SK-MEL-5 (cell line): ENCODE measurements around the gene TACSTD2. TPM values are rescaled to one million over a fixed set of nuclear protein-coding genes. Genes with fewer than 3 reads are reported as not detected.
"Not testable (repeated sequence)": the region's sequence is repeated elsewhere in the genome, so short reads cannot be mapped to it uniquely, and the experiment has no call there.

Experiments used
- DNase-seq: peaks from one replicate; pipeline ENCODE4 v3.0.0-alpha.2; 2016; ENCODE audit warnings: low read depth, low spot score
- in situ Hi-C: cut with HindIII; loops from 2 replicates; pipeline ENCODE4 v1.10.0; 2016; ENCODE audit warnings: low sequenced_read_pairs, high pct_unique_total_duplicates, low pct_unique_long_range_greater_than_20kb
- total RNA-seq: library from RNA; depleted of rRNA; stranded (reverse); fragments of >200 nt; shearing (Covaris generic); gene quantifications from 2 replicates; pipeline ENCODE4 v1.2.3, GENCODE V29; 2014; rRNA removed

TACSTD2 gene
- total RNA-seq, 1 experiment from 2014 or later = not detected

DNA sequence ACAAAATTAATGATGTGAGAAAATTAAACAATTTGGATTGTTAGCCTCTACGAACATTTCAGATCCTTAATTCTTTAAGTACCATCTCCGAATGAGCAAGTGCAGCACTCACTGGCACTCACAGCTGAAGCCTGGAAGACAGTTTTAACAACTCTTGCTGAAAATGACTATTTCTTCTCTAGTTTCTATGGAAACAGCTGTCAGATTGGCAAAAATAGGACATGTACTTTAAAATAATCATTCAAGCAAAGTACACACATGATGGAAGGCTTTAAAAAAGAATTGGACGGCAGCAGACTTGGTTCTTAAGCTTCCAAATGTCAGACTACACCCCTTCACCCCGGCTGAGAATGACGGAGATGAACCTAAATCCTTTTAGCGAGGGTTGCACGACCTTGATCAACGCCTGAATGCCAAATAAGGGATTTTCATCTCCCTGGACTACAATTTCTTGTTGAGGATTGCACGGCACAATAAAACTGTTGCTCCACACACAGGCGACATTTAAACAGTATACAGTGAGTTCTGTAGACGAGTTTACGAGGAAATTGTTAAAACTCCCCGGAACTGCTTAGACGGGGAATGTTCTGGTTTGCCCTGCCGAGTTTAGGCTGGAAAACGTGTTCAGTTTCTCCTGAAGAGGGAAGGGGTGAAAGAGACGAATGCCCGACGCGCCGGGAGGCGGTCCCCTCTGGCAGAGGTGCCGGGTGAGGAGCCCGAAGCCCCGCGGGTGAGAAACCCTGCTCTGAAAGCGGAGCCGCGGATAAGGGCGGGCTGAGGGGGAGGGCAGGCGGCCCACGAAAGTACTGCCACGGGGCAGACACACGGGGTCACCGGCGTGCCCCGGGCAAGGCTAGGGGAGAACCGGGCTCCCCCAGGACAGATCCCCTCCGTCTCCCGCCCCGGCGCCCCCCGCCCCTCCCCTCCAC, 31.2 kb downstream of the TACSTD2 start:
- in situ Hi-C loops = no loop called here
- peak; percentile 75 for DNase-seq

GRCh38 chr1:58543260-58543659, 33.8 kb downstream of the TACSTD2 start:
- in situ Hi-C loops = no loop called here
- DNase-seq = no peak

DNA sequence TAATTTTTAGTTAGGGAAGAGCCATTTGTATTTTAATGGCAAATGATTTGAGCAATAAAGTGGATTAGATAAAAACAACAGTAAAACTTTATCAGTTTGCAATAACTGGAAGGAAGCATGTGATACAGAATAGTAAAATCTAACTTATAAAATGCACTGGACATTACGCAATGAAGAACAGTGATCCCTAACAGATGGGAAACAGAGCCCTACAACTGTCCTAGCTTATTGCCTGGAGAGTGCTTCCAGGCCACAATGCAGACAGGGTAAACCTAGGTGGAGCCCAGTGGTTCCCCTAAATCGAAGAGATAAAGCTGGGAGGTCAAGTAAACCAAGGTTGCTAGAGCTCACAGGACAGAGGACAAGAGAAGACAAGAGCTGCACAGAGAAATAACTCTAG, 37.5 kb downstream of the TACSTD2 start:
- DNase-seq = no peak

DNA sequence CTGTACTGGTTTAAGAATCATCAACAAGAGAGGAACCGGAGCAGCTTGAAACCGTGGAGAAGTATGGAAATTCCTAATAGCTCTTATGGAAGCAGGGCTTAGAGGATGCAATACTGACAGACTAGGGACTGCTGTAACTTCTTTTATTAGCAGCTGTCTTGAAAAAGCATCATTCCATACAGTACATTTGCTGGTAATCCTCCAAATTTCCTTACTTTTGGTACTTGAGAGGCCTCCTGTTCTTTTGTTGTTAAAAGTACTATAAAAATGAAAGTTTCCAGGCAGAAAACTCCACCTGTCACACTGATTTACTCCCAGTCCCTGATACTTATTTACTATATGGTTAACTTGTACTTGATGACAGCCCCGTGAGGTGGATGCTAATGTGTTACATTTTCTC, 38.2 kb downstream of the TACSTD2 start:
- in situ Hi-C loops = no loop called here
- DNase-seq = no peak

More for the DNA sequence above, 37.5 kb downstream of the TACSTD2 start:
- in situ Hi-C loops = no loop called here

DNA sequence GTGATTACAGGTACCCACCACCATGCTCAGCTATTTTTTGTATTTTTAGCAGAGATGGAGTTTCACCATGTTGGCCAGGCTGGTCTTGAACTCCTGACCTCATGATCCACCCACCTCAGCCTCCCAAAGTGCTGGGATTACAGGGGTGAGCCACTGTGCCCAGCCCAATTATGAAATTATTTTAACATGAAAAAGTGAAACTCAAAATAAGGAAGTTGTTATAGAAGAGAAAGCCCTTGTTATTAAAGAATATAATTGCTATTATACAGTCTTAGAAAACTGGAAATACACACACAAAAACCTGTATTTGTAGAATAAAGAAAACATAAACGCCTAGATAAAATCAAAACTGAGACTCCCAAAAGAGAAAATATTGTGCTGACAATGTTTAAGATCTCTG, 45.2 kb downstream of the TACSTD2 start:
- in situ Hi-C loops, DNase-seq: not testable (repeated sequence)

GRCh38 chr1:58529284-58529683, 47.8 kb downstream of the TACSTD2 start:
- in situ Hi-C loops = no loop called here

DNA sequence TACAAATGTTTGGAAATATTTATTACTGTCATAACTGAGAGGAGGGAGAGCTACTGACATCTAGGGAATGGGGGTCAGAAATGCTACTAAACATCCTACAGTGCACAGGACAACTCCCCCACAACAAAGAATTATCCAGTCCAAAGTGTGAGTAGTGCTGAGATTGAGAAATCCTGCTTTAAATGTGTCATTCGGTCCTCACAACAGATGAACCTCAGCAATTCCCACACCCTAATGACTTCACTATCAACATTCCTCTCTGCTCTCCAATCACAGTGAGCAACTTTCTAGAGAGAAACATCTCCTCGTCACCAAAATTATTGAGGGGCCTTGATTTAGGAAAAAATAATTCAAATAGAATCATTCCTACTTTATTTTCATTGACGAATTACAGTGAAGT, 48.5 kb downstream of the TACSTD2 start:
- no peak for DNase-seq
- in situ Hi-C loops = no loop called here

More at GRCh38 chr1:58529284-58529683, 47.8 kb downstream of the TACSTD2 start:
- no peak for DNase-seq

Other genes with a start within 250 kb of the TACSTD2 start
- gene OMA1, start 30.5 kb downstream of the TACSTD2 start, total RNA-seq = 45.5 and 51.2 TPM in 2 replicates
- 21.5 and 22.1 TPM in 2 replicates for gene MYSM1, start 122.8 kb upstream of the TACSTD2 start, total RNA-seq
- gene JUN, start 206.8 kb upstream of the TACSTD2 start, total RNA-seq = 4.1 and 5.4 TPM in 2 replicates